Measurements from ENCODE around the gene HMGN1.

DNA sequence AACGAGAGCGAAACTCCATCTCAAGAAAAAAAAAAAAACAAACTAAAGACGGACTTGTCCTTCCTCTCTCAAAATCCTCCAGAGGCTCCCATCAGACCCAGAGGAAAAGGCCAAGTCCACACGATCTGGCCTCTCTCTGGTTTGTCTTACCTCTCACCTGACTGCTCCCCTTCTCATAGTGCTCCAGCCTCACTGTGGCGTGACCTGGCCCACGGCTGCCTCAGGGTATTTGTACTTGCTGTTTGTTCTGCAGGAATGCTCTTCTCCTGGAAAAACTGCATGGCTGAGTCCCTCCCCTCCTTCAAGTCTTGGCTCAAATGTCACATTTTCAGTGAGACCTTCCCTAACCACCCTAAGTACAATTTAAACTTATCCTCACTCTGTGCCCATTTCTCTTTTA lies 27.5 kb downstream of the HMGN1 start:
- TF ChIP-seq, protein P1, sequence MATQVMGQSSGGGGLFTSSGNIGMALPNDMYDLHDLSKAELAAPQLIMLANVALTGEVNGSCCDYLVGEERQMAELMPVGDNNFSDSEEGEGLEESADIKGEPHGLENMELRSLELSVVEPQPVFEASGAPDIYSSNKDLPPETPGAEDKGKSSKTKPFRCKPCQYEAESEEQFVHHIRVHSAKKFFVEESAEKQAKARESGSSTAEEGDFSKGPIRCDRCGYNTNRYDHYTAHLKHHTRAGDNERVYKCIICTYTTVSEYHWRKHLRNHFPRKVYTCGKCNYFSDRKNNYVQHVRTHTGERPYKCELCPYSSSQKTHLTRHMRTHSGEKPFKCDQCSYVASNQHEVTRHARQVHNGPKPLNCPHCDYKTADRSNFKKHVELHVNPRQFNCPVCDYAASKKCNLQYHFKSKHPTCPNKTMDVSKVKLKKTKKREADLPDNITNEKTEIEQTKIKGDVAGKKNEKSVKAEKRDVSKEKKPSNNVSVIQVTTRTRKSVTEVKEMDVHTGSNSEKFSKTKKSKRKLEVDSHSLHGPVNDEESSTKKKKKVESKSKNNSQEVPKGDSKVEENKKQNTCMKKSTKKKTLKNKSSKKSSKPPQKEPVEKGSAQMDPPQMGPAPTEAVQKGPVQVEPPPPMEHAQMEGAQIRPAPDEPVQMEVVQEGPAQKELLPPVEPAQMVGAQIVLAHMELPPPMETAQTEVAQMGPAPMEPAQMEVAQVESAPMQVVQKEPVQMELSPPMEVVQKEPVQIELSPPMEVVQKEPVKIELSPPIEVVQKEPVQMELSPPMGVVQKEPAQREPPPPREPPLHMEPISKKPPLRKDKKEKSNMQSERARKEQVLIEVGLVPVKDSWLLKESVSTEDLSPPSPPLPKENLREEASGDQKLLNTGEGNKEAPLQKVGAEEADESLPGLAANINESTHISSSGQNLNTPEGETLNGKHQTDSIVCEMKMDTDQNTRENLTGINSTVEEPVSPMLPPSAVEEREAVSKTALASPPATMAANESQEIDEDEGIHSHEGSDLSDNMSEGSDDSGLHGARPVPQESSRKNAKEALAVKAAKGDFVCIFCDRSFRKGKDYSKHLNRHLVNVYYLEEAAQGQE (IDR thresholded peaks at IDR 0.05; ENCODE audit: low read depth, low read length): no peak
- TF ChIP-seq MXI1 (IDR thresholded peaks at IDR 0.05; ENCODE audit: low read depth, low read length): no peak
- no peak for TF ChIP-seq POLR2AphosphoS5 (IDR thresholded peaks at IDR 0.05; ENCODE audit: low read depth, low read length)
- TF ChIP-seq RFX5 (IDR thresholded peaks at IDR 0.05; ENCODE audit: low read length): no peak
- TF ChIP-seq, protein P2, sequence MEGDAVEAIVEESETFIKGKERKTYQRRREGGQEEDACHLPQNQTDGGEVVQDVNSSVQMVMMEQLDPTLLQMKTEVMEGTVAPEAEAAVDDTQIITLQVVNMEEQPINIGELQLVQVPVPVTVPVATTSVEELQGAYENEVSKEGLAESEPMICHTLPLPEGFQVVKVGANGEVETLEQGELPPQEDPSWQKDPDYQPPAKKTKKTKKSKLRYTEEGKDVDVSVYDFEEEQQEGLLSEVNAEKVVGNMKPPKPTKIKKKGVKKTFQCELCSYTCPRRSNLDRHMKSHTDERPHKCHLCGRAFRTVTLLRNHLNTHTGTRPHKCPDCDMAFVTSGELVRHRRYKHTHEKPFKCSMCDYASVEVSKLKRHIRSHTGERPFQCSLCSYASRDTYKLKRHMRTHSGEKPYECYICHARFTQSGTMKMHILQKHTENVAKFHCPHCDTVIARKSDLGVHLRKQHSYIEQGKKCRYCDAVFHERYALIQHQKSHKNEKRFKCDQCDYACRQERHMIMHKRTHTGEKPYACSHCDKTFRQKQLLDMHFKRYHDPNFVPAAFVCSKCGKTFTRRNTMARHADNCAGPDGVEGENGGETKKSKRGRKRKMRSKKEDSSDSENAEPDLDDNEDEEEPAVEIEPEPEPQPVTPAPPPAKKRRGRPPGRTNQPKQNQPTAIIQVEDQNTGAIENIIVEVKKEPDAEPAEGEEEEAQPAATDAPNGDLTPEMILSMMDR (IDR thresholded peaks at IDR 0.05): no peak
- no peak for TF ChIP-seq YY1 (IDR thresholded peaks at IDR 0.05; ENCODE audit: low read depth)
- TF ChIP-seq, protein P3, sequence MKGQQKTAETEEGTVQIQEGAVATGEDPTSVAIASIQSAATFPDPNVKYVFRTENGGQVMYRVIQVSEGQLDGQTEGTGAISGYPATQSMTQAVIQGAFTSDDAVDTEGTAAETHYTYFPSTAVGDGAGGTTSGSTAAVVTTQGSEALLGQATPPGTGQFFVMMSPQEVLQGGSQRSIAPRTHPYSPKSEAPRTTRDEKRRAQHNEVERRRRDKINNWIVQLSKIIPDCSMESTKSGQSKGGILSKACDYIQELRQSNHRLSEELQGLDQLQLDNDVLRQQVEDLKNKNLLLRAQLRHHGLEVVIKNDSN (IDR thresholded peaks at IDR 0.05; ENCODE audit: borderline replicate concordance, low read depth): no peak
- TF ChIP-seq, protein P4, sequence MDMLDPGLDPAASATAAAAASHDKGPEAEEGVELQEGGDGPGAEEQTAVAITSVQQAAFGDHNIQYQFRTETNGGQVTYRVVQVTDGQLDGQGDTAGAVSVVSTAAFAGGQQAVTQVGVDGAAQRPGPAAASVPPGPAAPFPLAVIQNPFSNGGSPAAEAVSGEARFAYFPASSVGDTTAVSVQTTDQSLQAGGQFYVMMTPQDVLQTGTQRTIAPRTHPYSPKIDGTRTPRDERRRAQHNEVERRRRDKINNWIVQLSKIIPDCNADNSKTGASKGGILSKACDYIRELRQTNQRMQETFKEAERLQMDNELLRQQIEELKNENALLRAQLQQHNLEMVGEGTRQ (IDR thresholded peaks at IDR 0.05; ENCODE audit: borderline replicate concordance, low read depth, low read length): no peak
- no peak for TF ChIP-seq SIN3A (IDR thresholded peaks at IDR 0.05; ENCODE audit: borderline replicate concordance, low read depth, low read length)
- no peak for TF ChIP-seq NRF1 (IDR thresholded peaks at IDR 0.05; ENCODE audit: low read depth, low read length)
- TF ChIP-seq GABPA (IDR thresholded peaks at IDR 0.05; ENCODE audit: low read depth): no peak

Measured in SK-N-SH (cell line).